Lung (tissue), 12 donors: Measurements from ENCODE around the gene AQP12A. TPM values are rescaled to one million over a fixed set of nuclear protein-coding genes. Genes with fewer than 3 reads are reported as not detected.

ENCODE experiments used
- ATAC-seq: fragments of 200-7000 bp; cut with Tn5 transposase; one replicate; pipeline ENCODE4 v1.9.1; 2020; ENCODE audit warnings: moderate number of reproducible peaks; ENCODE audit not compliant: insufficient read depth, low FRiP score
- DNase-seq, 3 donors: peaks; one replicate each; pipeline ENCODE4 v3.0.0-alpha.2; 2013 to 2017
- H3K27ac ChIP-seq, 2 donors: one replicate each; pipeline ENCODE4 v1.5.1; 2013; ENCODE audit warnings: mild to moderate bottlenecking in 2 of 2, moderate library complexity in 2 of 2, control low read depth in 1 of 2, inconsistent platforms in 1 of 2, low read depth in 1 of 2, low read length in 1 of 2
- H3K27me3 ChIP-seq, 3 donors: one replicate each; pipeline ENCODE4 v1.5.1; 2013; ENCODE audit warnings: low read length in 2 of 3; ENCODE audit not compliant: control insufficient read depth in 3 of 3, insufficient read depth in 3 of 3
- H3K36me3 ChIP-seq, 4 donors: one replicate each; pipeline ENCODE4 v1.5.1; 2013; ENCODE audit warnings: low read length in 4 of 4, mild to moderate bottlenecking in 1 of 4, moderate library complexity in 1 of 4; ENCODE audit not compliant: control insufficient read depth in 4 of 4, insufficient read depth in 4 of 4
- H3K4me1 ChIP-seq, 5 donors: one replicate each; pipeline ENCODE4 v1.5.1; 2013; ENCODE audit warnings: low read length in 5 of 5, mild to moderate bottlenecking in 2 of 5, moderate library complexity in 1 of 5; ENCODE audit not compliant: control insufficient read depth in 5 of 5, insufficient read depth in 5 of 5
- H3K4me3 ChIP-seq: one replicate; pipeline ENCODE4 v1.5.1; 2013; ENCODE audit warnings: mild to moderate bottlenecking, control low read depth, moderate library complexity
- H3K9ac ChIP-seq, 2 donors: one replicate each; pipeline ENCODE4 v1.5.1; 2013; ENCODE audit warnings: low read length in 2 of 2, control low read depth in 1 of 2; ENCODE audit not compliant: insufficient read depth in 1 of 2
- H3K9me3 ChIP-seq, 4 donors: one replicate each; pipeline ENCODE4 v1.5.1; 2013; ENCODE audit warnings: low read length in 3 of 4, mild to moderate bottlenecking in 1 of 4, moderate library complexity in 1 of 4; ENCODE audit not compliant: control insufficient read depth in 4 of 4, insufficient read depth in 3 of 4
- CTCF ChIP-seq: IDR thresholded peaks from 2 replicates; pipeline ENCODE4 v1.5.1; 2012; ENCODE audit warnings: mild to moderate bottlenecking; ENCODE audit errors: control extremely low read depth, extremely low read depth
- WGBS, 2 donors: extraction: QIAGEN DNeasy Blood & Tissue Kit; methylation state at CpG; one replicate each; pipeline ENCODE4 v1.1.7; 2013; 5-methylcytosine and 5-hydroxymethylcytosine counted together
- polyA plus RNA-seq, 2 donors: library from polyadenylated mRNA; stranded (reverse); fragments of 200-250 nt; gene quantifications; one replicate each; pipeline ENCODE4 v1.2.1, GENCODE V29; 2013
- total RNA-seq, 2 donors: library from RNA; depleted of rRNA in 1 of 2; stranded (reverse); fragments of >200 nt in 1 of 2; gene quantifications; one replicate each; pipeline ENCODE4 v1.2.1, GENCODE V29; 2014 to 2021
- donor health status: control.
- donor health status: control.
- donor health status: Bipolar disorder and iron deficiency.
- donor health status: healthy.
- donor health status: DM: yes; HTN: yes; CAD: no.

AQP12A gene
- total and polyA plus RNA-seq, 4 donors, result not detected

- 34 to 40% methylated on average over 19 of the region's 19 CpGs for WGBS, 2 donors
- H3K27ac ChIP-seq, result no peak overlapping the region
- DNase-seq (no peak), ATAC-seq (no peak)
- no peaks in the 10 kb centered on the region for H3K36me3 ChIP-seq
- no peak overlapping the region for H3K9ac ChIP-seq
- no peaks in the 10 kb centered on the region for H3K4me1 ChIP-seq
- H3K4me3 ChIP-seq, result no peak overlapping the region
- no peak for TF ChIP-seq CTCF
- peaks cover 0 to 11% (median 0%) of the 10 kb centered on the region in 4 donors for H3K9me3 ChIP-seq
- peaks cover 3 to 10% (median 8%) of the 10 kb centered on the region in 3 donors for H3K27me3 ChIP-seq
Observed at GRCh38 chr2:240648650-240649275, 42.9 kb upstream of the AQP12A start.

- H3K36me3 ChIP-seq, result no peaks in the 10 kb centered on the region
- H3K9me3 ChIP-seq, result peaks cover 0 to 11% (median 0%) of the 10 kb centered on the region in 4 donors
- ATAC-seq, result no peak
- no peak for DNase-seq
- TF ChIP-seq CTCF, result no peak
- H3K4me1 ChIP-seq, result no peaks in the 10 kb centered on the region
- no peak overlapping the region for H3K9ac ChIP-seq
- peaks cover 3 to 10% (median 8%) of the 10 kb centered on the region in 3 donors for H3K27me3 ChIP-seq
- no peak overlapping the region for H3K4me3 ChIP-seq
- WGBS, 2 donors, result 61 to 68% methylated on average over 7 of the region's 7 CpGs
- no peak overlapping the region for H3K27ac ChIP-seq
Observed at GRCh38 chr2:240649331-240649730, 42.3 kb upstream of the AQP12A start.

DNA sequence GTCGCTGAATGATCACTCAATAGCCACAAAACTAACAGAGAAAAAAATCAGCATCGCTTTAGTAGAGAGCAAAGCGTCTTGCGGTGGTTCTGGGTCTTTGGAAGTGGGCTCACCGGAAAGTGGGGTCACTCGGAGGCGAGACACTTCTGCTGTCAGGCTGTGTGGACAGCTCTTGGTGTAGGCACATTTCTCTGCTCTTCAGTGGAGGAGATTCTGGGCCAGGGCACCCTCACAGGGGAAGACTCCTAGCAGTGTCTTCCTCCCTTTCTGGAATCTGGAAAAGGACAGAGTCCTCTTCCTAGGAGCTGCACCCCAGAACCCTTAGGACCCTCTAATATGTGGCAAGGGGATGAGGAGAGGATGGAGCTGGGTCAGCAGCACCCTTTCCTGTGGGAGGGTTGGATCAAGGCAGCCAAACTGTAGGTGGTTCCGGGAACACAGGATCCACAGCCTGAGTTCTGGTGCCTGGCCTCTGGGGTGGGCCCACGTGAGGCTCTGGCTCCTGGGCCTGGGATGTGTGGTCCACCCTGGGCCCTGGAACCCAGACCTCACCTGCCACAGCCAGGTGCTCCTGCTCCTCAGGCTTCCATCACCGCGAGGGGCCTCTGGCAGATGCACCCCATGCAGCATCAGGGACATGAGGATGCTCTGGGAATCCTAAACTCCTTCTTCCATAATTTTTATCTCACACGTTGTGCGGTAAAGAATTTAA is 41.3 kb upstream of the AQP12A start:
- WGBS, 2 donors, result 81 to 88% methylated on average over 13 of the region's 13 CpGs
- ATAC-seq, result no peak

More for the DNA sequence above, 41.3 kb upstream of the AQP12A start:
- DNase-seq, result no peak
- Histone ChIP-seq H3K4me3 (no peak overlapping the region), H3K4me1 (no peaks in the 10 kb centered on the region), H3K27ac (no peak overlapping the region), H3K9ac (no peak overlapping the region), H3K36me3 (no peaks in the 10 kb centered on the region), H3K9me3 (peaks cover 0 to 11% (median 0%) of the 10 kb centered on the region in 4 donors), H3K27me3 (peaks cover 3 to 13% (median 8%) of the 10 kb centered on the region in 3 donors)
- no peak for TF ChIP-seq CTCF
